H9 (cell line): ENCODE data around the gene GABRR3. TPM values are rescaled to one million over a fixed set of nuclear protein-coding genes. Genes with fewer than 3 reads are reported as not detected.

Source experiments
- DNase-seq: peaks from one replicate; pipeline ENCODE4 v3.0.0-alpha.2; 2017
- H2AFZ ChIP-seq: one replicate; pipeline ENCODE4 v1.6.1; 2013; ENCODE audit warnings: mild to moderate bottlenecking, low read length, control low read depth, moderate library complexity
- H2AK5ac ChIP-seq: 2 replicates; pipeline ENCODE4 v1.6.1; 2013; ENCODE audit warnings: low read length, control low read depth, mixed read lengths; ENCODE audit not compliant: insufficient read length
- H2BK120ac ChIP-seq: one replicate; pipeline ENCODE4 v1.6.1; 2013; ENCODE audit warnings: low read depth, mild to moderate bottlenecking, low read length, control low read depth, inconsistent platforms; ENCODE audit not compliant: poor library complexity, severe bottlenecking
- H2BK12ac ChIP-seq: 2 replicates; pipeline ENCODE4 v1.6.1; 2013; ENCODE audit warnings: low read length, control low read depth, mixed read lengths, low read depth; ENCODE audit not compliant: insufficient read length
- H2BK15ac ChIP-seq: 2 replicates; pipeline ENCODE4 v1.6.1; 2013; ENCODE audit warnings: low read depth, low read length, control low read depth
- H2BK20ac ChIP-seq: one replicate; pipeline ENCODE4 v1.6.1; 2013; ENCODE audit warnings: low read depth, mild to moderate bottlenecking, low read length, control low read depth, inconsistent platforms; ENCODE audit not compliant: poor library complexity, severe bottlenecking
- H2BK5ac ChIP-seq: 2 replicates; pipeline ENCODE4 v1.6.1; 2013; ENCODE audit warnings: low read length, control low read depth, mixed read lengths; ENCODE audit not compliant: insufficient read length
- H3K14ac ChIP-seq: 2 replicates; pipeline ENCODE4 v1.6.1; 2013; ENCODE audit warnings: low read length, control low read depth; ENCODE audit not compliant: insufficient read depth
- H3K18ac ChIP-seq: 2 replicates; pipeline ENCODE4 v1.6.1; 2013; ENCODE audit warnings: low read depth, mild to moderate bottlenecking, mixed read lengths, low read length, control low read depth; ENCODE audit not compliant: insufficient read length
- H3K23ac ChIP-seq: 2 replicates; pipeline ENCODE4 v1.6.1; 2013; ENCODE audit warnings: low read length, control low read depth, mixed read lengths, low read depth; ENCODE audit not compliant: insufficient read length
- H3K23me2 ChIP-seq: 2 replicates; pipeline ENCODE4 v1.6.1; 2013; ENCODE audit warnings: low read depth, mild to moderate bottlenecking, mixed read lengths, low read length, control low read depth; ENCODE audit not compliant: insufficient read length, poor library complexity, severe bottlenecking
- H3K27ac ChIP-seq: 2 replicates; pipeline ENCODE4 v1.5.1; 2013; ENCODE audit warnings: low read length, control low read depth, mixed read lengths, low read depth; ENCODE audit not compliant: insufficient read length
- H3K27me3 ChIP-seq: 2 replicates; pipeline ENCODE4 v1.6.1; 2013; ENCODE audit warnings: low read length, control low read depth, inconsistent platforms; ENCODE audit not compliant: insufficient read depth
- H3K4ac ChIP-seq: 2 replicates; pipeline ENCODE4 v1.6.1; 2013; ENCODE audit warnings: low read depth, mild to moderate bottlenecking, control low read depth, inconsistent platforms, low read length, moderate library complexity
- H3K4me1 ChIP-seq: 2 replicates; pipeline ENCODE4 v1.6.1; 2013; ENCODE audit warnings: low read length, control low read depth, inconsistent platforms; ENCODE audit not compliant: insufficient read depth
- H3K4me2 ChIP-seq: 2 replicates; pipeline ENCODE4 v1.6.1; 2013; ENCODE audit warnings: low read length, control low read depth, mixed read lengths; ENCODE audit not compliant: insufficient read length, insufficient read depth
- H3K56ac ChIP-seq: 2 replicates; pipeline ENCODE4 v1.6.1; 2013; ENCODE audit warnings: low read depth, mild to moderate bottlenecking, mixed read lengths, low read length, control low read depth; ENCODE audit not compliant: insufficient read length
- H3K79me1 ChIP-seq: 2 replicates; pipeline ENCODE4 v1.6.1; 2013; ENCODE audit warnings: low read depth, mild to moderate bottlenecking, moderate library complexity, low read length, control low read depth, inconsistent platforms; ENCODE audit not compliant: insufficient read depth, poor library complexity, severe bottlenecking
- H3K79me2 ChIP-seq: 2 replicates; pipeline ENCODE4 v1.6.1; 2013; ENCODE audit warnings: low read length, control low read depth, inconsistent platforms; ENCODE audit not compliant: insufficient read depth
- H3K9ac ChIP-seq: 2 replicates; pipeline ENCODE4 v1.6.1; 2013; ENCODE audit warnings: low read length, control low read depth, mixed read lengths; ENCODE audit not compliant: insufficient read length; ENCODE audit errors: extremely low read depth
- H3K9me3 ChIP-seq: one replicate; pipeline ENCODE4 v1.6.1; 2013; ENCODE audit warnings: low read depth, low read length, inconsistent platforms; ENCODE audit not compliant: control insufficient read depth
- H3T11ph ChIP-seq: one replicate; pipeline ENCODE4 v1.6.1; 2013; ENCODE audit warnings: mild to moderate bottlenecking, low read length, control low read depth, inconsistent platforms
- H4K20me1 ChIP-seq: one replicate; pipeline ENCODE4 v1.6.1; 2013; ENCODE audit not compliant: control insufficient read depth, insufficient read length, insufficient read depth
- H4K5ac ChIP-seq: 2 replicates; pipeline ENCODE4 v1.6.1; 2013; ENCODE audit warnings: low read depth, mild to moderate bottlenecking, mixed read lengths, low read length, control low read depth; ENCODE audit not compliant: insufficient read length
- H4K8ac ChIP-seq: replicated peaks from 2 replicates; pipeline ENCODE4 v1.6.1; 2013; ENCODE audit warnings: low read length, control low read depth, mixed read lengths, low read depth; ENCODE audit not compliant: insufficient read length
- H4K91ac ChIP-seq: 2 replicates; pipeline ENCODE4 v1.6.1; 2013; ENCODE audit warnings: low read depth, mild to moderate bottlenecking, moderate library complexity, mixed read lengths, low read length, control low read depth; ENCODE audit not compliant: insufficient read length
- H3K27ac Mint-ChIP-seq, 3 experiments: 2 replicates in 2 of 3; 3 replicates in 1 of 3; pipeline ENCODE4 v1.8.0; 2020 to 2021; ENCODE audit warnings: mixed read lengths in 3 of 3, mild to moderate bottlenecking in 1 of 3, moderate library complexity in 1 of 3
- H3K27me3 Mint-ChIP-seq: 2 replicates; pipeline ENCODE4 v1.8.0; 2021; ENCODE audit warnings: low read depth, mild to moderate bottlenecking, moderate library complexity, mixed read lengths
- H3K36me3 Mint-ChIP-seq, 3 experiments: 2 replicates in 2 of 3; 3 replicates in 1 of 3; pipeline ENCODE4 v1.8.0; 2020 to 2021; ENCODE audit warnings: low read depth in 3 of 3, mixed read lengths in 3 of 3; ENCODE audit not compliant: insufficient read depth in 1 of 3
- H3K4me1 Mint-ChIP-seq, 2 experiments: 2 replicates each; pipeline ENCODE4 v1.8.0; 2020; ENCODE audit warnings: mixed read lengths in 2 of 2
- H3K4me3 Mint-ChIP-seq, 2 experiments: 2 replicates in 1 of 2; 3 replicates in 1 of 2; pipeline ENCODE4 v1.8.0; 2020 to 2021; ENCODE audit warnings: mild to moderate bottlenecking in 2 of 2, mixed read lengths in 2 of 2, moderate library complexity in 1 of 2
- H3K9me3 Mint-ChIP-seq, 2 experiments: 2 replicates in 1 of 2; 3 replicates in 1 of 2; pipeline ENCODE4 v1.8.0; 2020; ENCODE audit warnings: mild to moderate bottlenecking in 2 of 2, mixed read lengths in 2 of 2, moderate library complexity in 1 of 2
- WGBS: extraction: QIAGEN DNeasy Blood & Tissue Kit; methylation state at CpG from one replicate; pipeline ENCODE4 v1.1.7; 2013; ENCODE audit warnings: missing lambda C conversion rate, low lambda C conversion rate, mixed read lengths; ENCODE audit not compliant: insufficient read length; ENCODE audit errors: extremely low coverage; 5-methylcytosine and 5-hydroxymethylcytosine counted together
- total RNA-seq: library from RNA; stranded (reverse); gene quantifications from 2 replicates; pipeline ENCODE4 v1.2.1, GENCODE V29; 2021
- TF ChIP-seq, protein P1 (sequence below): fragments of 200-600 bp; sonication (generic); conservative IDR thresholded peaks from 3 replicates; pipeline ENCODE4 v1.8.0; 2021; ENCODE audit warnings: antibody characterized with exemption, mild to moderate bottlenecking

Gene GABRR3
- total RNA-seq, 1 experiment from 2014 or later, result not detected

- H3K56ac ChIP-seq, result no peak overlapping the region
- H3K4me2 ChIP-seq, result no peak overlapping the region
- H2AFZ ChIP-seq, result no peak overlapping the region
- no peak overlapping the region for H4K8ac ChIP-seq
- no peaks in the 10 kb centered on the region for H3K79me1 ChIP-seq
- H2AK5ac ChIP-seq, result no peak overlapping the region
- no peak overlapping the region for H2BK20ac ChIP-seq
- Mint-ChIP-seq H3K27me3 (no peaks in the 10 kb centered on the region), H3K27ac (no peak overlapping the region), H3K36me3 (no peaks in the 10 kb centered on the region), H3K4me1 (no peaks in the 10 kb centered on the region), H3K9me3 (no peaks in the 10 kb centered on the region), H3K4me3 (no peak overlapping the region)
- no CpG with 5 or more reads among the region's 1 CpG for WGBS
- H4K20me1 ChIP-seq, result no peaks in the 10 kb centered on the region
- no peak overlapping the region for H3K23ac ChIP-seq
- no peak overlapping the region for H2BK120ac ChIP-seq
- no peaks in the 10 kb centered on the region for H3K27me3 ChIP-seq
- TF ChIP-seq, protein P1, sequence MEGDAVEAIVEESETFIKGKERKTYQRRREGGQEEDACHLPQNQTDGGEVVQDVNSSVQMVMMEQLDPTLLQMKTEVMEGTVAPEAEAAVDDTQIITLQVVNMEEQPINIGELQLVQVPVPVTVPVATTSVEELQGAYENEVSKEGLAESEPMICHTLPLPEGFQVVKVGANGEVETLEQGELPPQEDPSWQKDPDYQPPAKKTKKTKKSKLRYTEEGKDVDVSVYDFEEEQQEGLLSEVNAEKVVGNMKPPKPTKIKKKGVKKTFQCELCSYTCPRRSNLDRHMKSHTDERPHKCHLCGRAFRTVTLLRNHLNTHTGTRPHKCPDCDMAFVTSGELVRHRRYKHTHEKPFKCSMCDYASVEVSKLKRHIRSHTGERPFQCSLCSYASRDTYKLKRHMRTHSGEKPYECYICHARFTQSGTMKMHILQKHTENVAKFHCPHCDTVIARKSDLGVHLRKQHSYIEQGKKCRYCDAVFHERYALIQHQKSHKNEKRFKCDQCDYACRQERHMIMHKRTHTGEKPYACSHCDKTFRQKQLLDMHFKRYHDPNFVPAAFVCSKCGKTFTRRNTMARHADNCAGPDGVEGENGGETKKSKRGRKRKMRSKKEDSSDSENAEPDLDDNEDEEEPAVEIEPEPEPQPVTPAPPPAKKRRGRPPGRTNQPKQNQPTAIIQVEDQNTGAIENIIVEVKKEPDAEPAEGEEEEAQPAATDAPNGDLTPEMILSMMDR, result no peak
- no peak for DNase-seq
- H3K23me2 ChIP-seq, result no peaks in the 10 kb centered on the region
- no peaks in the 10 kb centered on the region for H3K4me1 ChIP-seq
- H3K9ac ChIP-seq, result no peak overlapping the region
- H3T11ph ChIP-seq, result no peak overlapping the region
- no peak overlapping the region for H2BK12ac ChIP-seq
- H2BK15ac ChIP-seq, result no peak overlapping the region
- H4K91ac ChIP-seq, result no peak overlapping the region
- H4K5ac ChIP-seq, result no peak overlapping the region
- no peak overlapping the region for H3K27ac ChIP-seq
- no peak overlapping the region for H3K4ac ChIP-seq
- no peaks in the 10 kb centered on the region for H3K9me3 ChIP-seq
- no peaks in the 10 kb centered on the region for H3K79me2 ChIP-seq
- H3K14ac ChIP-seq, result no peak overlapping the region
- no peak overlapping the region for H3K18ac ChIP-seq
- no peak overlapping the region for H2BK5ac ChIP-seq
Measured at GRCh38 chr3:98049271-98049670, 14.2 kb upstream of the GABRR3 start.
